GM19328 (cell line): ENCODE measurements around the gene LIN37.

Source experiments
- ATAC-seq: cut with Tn5 transposase; IDR thresholded peaks from one replicate; pipeline ENCODE4 v1.9.1; 2021; ENCODE audit warnings: mild to moderate bottlenecking, moderate library complexity; ENCODE audit not compliant: unreplicated experiment

Gene LIN37

DNA sequence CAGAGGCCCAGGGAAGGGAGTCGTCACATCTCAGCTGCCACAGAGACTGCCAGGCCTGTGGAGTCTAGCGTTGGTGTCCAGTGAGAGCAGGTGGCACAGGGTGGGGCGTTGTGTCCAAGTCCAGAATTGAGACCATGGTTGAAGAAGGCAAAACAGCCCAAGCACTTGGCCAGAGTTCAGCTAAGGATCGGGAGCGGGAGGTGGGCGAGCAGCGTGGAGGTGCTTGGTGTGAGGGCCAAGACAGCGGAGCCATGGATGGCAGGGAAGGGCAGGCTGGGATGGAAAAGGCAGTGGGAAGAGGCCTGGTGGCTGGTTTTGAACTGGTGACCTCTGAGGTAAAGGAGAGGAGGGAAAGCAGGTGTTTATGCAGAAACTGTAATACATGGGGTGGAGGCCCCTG is 14.1 kb upstream of the LIN37 start:
- no peak for ATAC-seq

- no peak for ATAC-seq
Observed at GRCh38 chr19:35734889-35735288, 13.5 kb upstream of the LIN37 start.

GRCh38 chr19:35736913-35737886 is 11.2 kb upstream of the LIN37 start:
- ATAC-seq = no peak

GRCh38 chr19:35738021-35738886 is 10.1 kb upstream of the LIN37 start:
- ATAC-seq = no peak

DNA sequence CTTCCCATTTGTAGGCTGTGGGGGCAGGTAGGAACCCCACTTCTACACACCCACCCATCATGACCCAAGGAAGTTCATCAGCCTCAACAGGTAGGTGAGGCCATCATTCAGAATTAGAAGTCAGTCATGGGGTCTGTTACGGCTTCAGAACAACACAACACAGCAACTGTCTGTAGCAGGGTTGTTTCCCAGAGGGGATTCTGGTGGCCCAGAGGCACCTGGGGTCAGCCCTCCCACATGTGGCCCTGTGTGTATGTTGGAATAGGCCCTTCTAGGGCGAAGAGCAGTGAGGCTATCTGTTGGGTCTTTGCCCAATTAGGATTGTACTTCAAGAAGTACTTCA is 9.5 kb upstream of the LIN37 start:
- no peak for ATAC-seq

- no peak for ATAC-seq
Observed at GRCh38 chr19:35739275-35740107, 8.9 kb upstream of the LIN37 start.

- peak; percentile 22 for ATAC-seq
Observed at GRCh38 chr19:35740108-35740422, 8.3 kb upstream of the LIN37 start.

DNA sequence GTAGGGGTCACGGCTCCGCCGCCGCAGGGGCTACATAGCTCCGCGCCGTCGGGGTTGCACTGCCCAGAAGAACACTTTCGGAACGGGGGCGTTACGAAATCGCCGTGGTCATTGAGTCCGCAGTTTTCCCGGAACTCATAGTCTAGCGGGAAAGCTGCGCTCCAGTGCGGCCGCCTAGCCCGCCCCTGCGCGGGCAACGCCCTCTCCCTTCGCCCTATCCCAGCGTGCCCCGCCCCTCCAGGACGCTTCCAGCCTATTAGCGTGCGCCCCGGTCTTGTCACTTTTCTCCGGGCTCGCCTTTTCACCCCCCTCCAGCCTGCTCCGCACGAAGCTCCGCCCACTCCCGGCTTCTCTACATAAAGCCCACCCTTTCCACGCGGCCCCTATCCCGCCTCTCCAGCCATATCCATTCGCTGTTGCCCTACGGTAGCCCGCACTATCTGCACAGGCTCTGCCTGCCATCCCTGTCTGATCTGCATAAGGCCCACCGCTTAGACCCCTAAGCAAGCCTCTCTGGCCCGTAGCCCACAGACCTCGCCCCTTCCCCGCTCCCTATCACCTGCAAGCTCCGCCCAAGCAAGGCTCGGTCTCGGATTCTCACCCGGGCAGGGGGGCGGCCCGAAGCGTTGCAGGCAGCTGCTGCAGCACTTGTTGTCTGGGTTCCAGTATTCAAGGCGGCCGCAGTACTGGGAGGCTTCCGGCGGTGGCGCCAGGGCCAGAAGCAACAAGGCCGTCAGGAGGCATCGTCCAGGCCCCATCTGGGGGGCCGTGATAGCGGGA is 7.8 kb upstream of the LIN37 start:
- ATAC-seq = peak; percentile 54

DNA sequence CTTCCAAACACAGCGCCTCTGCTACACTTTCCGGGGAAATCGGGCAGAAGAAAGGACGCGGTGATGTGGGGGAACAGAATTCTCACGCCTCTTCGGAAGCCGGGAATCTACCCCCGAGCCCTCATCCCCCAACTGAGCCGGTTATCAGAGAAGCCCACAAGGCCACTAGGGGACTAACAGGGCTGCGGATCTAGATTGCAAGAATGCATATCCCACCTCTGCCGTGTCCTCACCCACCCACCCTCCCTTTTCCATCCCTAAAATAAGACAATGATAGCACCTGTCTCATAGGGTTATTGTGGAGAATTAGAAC is 7.2 kb upstream of the LIN37 start:
- no peak for ATAC-seq

GRCh38 chr19:35742121-35742724 is 6.2 kb upstream of the LIN37 start, which contains the start of gene IGFLR1:
Gene IGFLR1 (minus strand): TSS chr19:35742452. CDS start chr19:35741180, 1,272 bp downstream.
- ATAC-seq = no peak

GRCh38 chr19:35743640-35744429 is 4.5 kb upstream of the LIN37 start:
- no peak for ATAC-seq

GRCh38 chr19:35744430-35745327 is 3.7 kb upstream of the LIN37 start:
- ATAC-seq = no peak

DNA sequence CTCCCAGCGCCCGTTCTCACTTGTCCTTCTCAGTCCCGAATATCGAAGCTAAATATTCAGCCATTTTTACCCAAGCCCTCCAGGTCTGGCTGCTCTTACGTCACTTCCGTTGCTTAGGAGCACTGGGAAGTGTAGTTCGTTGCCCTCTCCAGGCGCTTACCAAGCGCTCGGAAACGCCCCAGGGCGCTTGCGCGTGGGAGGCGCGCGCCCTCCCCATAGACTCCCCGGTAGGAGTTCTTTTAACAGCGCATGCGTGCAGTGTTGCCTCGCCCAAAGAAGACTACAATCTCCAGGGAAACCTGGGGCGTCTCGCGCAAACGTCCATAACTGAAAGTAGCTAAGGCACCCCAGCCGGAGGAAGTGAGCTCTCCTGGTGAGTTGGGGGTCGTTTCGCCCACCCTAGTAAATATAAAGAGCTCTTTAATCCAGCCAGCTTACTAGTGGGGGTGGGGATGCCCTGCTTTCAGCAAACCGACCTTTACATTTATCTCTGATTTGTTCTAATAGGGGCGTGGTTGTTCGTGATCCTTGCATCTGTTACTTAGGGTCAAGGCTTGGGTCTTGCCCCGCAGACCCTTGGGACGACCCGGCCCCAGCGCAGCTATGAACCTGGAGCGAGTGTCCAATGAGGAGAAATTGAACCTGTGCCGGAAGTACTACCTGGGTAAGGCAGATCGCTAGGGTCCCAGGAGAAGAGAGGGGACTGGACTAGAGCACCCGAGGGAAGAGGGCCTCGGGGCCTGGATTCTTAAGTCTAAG is 2.9 kb upstream of the LIN37 start, which contains the start of the genes PSENEN and U2AF1L4:
TSS of gene PSENEN (plus strand) at position 324 of the 759 bp plus-strand sequence. CDS start at position 604, 280 bp downstream.
TSS of gene U2AF1L4 (minus strand) at position 91 of the 759 bp plus-strand sequence. CDS start at position 64, 27 bp downstream.
- ATAC-seq = peak; percentile 37

DNA sequence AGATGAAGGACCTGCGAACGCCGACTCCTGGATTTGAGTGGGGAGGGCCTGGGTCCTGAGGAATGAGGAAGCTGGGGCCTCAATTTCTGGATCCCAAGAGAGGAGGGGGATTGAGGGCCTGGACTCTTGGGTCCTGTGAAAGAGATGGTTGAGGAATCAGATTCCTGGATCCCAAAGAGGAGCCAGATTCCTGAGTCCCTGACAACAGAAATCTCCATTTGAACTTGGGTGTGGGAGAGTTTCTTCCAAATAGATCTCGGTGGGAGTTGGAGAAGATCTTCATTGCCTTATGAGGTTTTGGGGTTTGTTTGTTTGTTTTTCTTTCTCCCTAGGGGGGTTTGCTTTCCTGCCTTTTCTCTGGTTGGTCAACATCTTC is 2.3 kb upstream of the LIN37 start:
- no peak for ATAC-seq

DNA sequence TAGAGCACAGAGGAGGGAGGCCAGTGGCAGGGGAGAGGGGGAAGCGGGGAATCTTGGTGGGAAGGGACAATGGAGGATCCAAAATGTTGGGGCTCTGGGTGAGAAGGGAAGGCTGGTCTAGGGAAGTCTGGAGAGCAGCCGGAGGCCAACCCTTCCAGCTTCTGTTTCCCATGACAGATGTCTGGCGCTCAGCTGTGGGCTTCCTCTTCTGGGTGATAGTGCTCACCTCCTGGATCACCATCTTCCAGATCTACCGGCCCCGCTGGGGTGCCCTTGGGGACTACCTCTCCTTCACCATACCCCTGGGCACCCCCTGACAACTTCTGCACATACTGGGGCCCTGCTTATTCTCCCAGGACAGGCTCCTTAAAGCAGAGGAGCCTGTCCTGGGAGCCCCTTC is 1.8 kb upstream of the LIN37 start:
- no peak for ATAC-seq

DNA sequence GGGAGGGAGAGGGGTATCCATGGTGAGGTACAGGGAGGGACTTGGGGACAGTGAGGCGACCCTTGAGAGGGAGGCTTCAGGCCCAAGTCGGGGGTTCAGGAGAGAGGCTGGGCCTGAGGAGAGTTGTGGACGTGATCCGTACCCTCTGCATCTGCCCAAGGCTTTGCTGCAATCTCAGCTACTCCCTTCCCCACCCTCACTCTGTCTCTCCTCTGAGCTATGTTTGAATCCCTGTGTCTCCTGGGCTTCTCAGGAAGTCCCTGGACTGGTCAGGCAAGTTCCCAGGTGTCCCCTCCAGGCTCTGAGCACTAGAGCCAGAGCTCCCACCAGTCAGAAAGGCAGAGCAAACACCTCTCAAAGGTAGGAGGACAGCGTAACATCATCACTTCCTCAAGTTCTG is 1.8 kb downstream of the LIN37 start:
- no peak for ATAC-seq
